ENCODE results near the gene PPP6R3.
"Not testable (repeated sequence)": the region's sequence is repeated elsewhere in the genome, so short reads cannot be mapped to it uniquely, and the experiment has no call there.

- not testable (repeated sequence) for TF ChIP-seq POLR2A, CTCF (IDR thresholded peaks at IDR 0.05)
Measured at GRCh38 chr11:68447914-68448313, 12.6 kb upstream of the PPP6R3 start.
